Astrocyte (in vitro differentiated cells and primary cell): Measurements from ENCODE around the gene CASKIN1.
"Not testable (repeated sequence)": the region's sequence is repeated elsewhere in the genome, so short reads cannot be mapped to it uniquely, and the experiment has no call there.

Source experiments
- EZH2 ChIP-seq: IDR thresholded peaks from 2 replicates; pipeline ENCODE4 v1.6.1; 2012; ENCODE audit warnings: mild to moderate bottlenecking, low read length, inconsistent platforms; ENCODE audit not compliant: insufficient read depth
- TF ChIP-seq, protein P1 (sequence below): IDR thresholded peaks from 2 replicates; pipeline ENCODE4 v1.5.1; 2011; ENCODE audit warnings: low read depth, mild to moderate bottlenecking, inconsistent platforms, low read length, moderate library complexity; ENCODE audit not compliant: insufficient read depth

DNA sequence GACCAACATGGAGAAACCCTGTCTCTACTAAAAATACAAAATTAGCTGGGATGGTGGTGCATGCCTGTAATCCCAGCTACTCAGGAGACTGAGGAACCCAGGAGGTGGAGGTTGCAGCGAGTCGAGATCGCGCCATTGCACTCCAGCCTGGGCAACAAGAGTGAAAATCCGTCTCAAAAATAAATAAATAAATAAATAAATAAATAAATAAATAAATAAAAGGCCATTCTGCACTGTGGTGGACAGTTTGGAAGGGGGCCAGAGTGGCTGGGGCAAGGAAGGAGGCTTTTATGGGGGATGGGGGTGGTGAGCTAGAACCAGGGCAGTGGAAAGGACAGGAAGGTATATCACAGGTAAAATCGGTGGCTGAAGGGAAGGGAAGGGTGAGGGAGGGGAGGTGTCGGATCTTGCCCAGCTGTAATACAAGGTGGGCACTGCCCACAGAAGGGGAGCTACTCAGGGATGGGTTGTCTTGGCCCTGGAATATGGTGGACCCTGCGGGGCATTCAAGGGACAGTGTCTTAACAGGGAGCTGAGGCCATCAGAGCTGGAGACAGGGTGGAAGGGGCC, 6.8 kb upstream of the CASKIN1 start:
- TF ChIP-seq, protein P1, sequence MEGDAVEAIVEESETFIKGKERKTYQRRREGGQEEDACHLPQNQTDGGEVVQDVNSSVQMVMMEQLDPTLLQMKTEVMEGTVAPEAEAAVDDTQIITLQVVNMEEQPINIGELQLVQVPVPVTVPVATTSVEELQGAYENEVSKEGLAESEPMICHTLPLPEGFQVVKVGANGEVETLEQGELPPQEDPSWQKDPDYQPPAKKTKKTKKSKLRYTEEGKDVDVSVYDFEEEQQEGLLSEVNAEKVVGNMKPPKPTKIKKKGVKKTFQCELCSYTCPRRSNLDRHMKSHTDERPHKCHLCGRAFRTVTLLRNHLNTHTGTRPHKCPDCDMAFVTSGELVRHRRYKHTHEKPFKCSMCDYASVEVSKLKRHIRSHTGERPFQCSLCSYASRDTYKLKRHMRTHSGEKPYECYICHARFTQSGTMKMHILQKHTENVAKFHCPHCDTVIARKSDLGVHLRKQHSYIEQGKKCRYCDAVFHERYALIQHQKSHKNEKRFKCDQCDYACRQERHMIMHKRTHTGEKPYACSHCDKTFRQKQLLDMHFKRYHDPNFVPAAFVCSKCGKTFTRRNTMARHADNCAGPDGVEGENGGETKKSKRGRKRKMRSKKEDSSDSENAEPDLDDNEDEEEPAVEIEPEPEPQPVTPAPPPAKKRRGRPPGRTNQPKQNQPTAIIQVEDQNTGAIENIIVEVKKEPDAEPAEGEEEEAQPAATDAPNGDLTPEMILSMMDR: not testable (repeated sequence)
- not testable (repeated sequence) for TF ChIP-seq EZH2
